Colonic mucosa (tissue), 4 donors: Measurements from ENCODE around the gene POLDIP2. TPM values are rescaled to one million over a fixed set of nuclear protein-coding genes. Genes with fewer than 3 reads are reported as not detected.

Source experiments
- DNase-seq: peaks from one replicate; pipeline ENCODE4 v3.0.0-alpha.2; 2020
- H3K27ac ChIP-seq: fragments of 200-600 bp; one replicate; pipeline ENCODE4 v1.8.0; 2021
- H3K27me3 ChIP-seq: fragments of 200-600 bp; one replicate; pipeline ENCODE4 v1.8.0; 2021
- H3K36me3 ChIP-seq: fragments of 200-600 bp; one replicate; pipeline ENCODE4 v1.8.0; 2021
- H3K4me1 ChIP-seq: fragments of 200-600 bp; one replicate; pipeline ENCODE4 v1.8.0; 2021; ENCODE audit warnings: mild to moderate bottlenecking
- H3K4me3 ChIP-seq: fragments of 200-600 bp; one replicate; pipeline ENCODE4 v1.8.0; 2021
- H3K9ac ChIP-seq, 2 donors: one replicate each; pipeline ENCODE4 v1.7.0; 2013; ENCODE audit warnings: control low read depth in 2 of 2, low read depth in 2 of 2, low read length in 2 of 2
- H3K9me3 ChIP-seq: fragments of 200-600 bp; one replicate; pipeline ENCODE4 v1.8.0; 2021
- intact Hi-C: fragments of 100-400 bp; cut with DNase I; formaldehyde crosslinking; loops from one replicate; pipeline ENCODE4 v1.14.1; 2022
- total RNA-seq, 2 donors: library from RNA; stranded (reverse); fragmentation: NEBNext Ultra II Directional in 1 of 2; extraction: Animal tissue kit (Norgen Biotek cat#: 25700) in 1 of 2; gene quantifications; one replicate each; pipeline ENCODE4 v1.2.1, GENCODE V29; 2021
- TF ChIP-seq, protein P1 (sequence below): fragments of 200-600 bp; IDR thresholded peaks from one replicate; pipeline ENCODE4 v1.8.0; 2022; ENCODE audit warnings: antibody characterized with exemption, mild to moderate bottlenecking
- donor health status: healthy.
- donor health status: DM: no; HTN: no; CAD: no.
- donor health status: DM: no; HTN: no; CAD: no.

POLDIP2 gene
- total RNA-seq, 2 donors from 2014 or later, result 80.3 to 132 TPM

DNA sequence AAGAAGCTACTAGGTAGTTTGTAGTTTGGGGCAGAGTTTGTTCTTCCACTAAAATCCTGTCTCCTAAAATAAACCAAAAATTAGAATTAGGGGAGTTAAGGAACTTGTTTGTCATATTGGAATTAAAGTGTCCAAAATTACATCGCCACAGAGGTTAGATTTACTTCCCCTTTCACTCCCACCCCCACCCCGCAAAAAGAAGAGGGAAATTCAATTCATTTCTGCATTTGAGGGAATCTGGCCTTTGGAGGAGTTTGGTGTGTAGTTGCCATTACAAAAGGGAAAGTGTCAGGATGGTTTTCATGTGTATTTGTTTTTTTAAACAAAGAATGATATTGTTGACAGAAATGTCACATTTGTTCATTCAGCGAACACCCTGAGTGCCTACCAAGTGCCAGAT, 32.5 kb downstream of the POLDIP2 start:
- Histone ChIP-seq H3K4me1 (no peaks in the 10 kb centered on the region), H3K9me3 (no peaks in the 10 kb centered on the region), H3K4me3 (no peak overlapping the region), H3K27ac (no peak overlapping the region), H3K9ac (no peak overlapping the region), H3K27me3 (no peaks in the 10 kb centered on the region), H3K36me3 (no peaks in the 10 kb centered on the region)
- TF ChIP-seq, protein P1, sequence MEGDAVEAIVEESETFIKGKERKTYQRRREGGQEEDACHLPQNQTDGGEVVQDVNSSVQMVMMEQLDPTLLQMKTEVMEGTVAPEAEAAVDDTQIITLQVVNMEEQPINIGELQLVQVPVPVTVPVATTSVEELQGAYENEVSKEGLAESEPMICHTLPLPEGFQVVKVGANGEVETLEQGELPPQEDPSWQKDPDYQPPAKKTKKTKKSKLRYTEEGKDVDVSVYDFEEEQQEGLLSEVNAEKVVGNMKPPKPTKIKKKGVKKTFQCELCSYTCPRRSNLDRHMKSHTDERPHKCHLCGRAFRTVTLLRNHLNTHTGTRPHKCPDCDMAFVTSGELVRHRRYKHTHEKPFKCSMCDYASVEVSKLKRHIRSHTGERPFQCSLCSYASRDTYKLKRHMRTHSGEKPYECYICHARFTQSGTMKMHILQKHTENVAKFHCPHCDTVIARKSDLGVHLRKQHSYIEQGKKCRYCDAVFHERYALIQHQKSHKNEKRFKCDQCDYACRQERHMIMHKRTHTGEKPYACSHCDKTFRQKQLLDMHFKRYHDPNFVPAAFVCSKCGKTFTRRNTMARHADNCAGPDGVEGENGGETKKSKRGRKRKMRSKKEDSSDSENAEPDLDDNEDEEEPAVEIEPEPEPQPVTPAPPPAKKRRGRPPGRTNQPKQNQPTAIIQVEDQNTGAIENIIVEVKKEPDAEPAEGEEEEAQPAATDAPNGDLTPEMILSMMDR, result no peak
- intact Hi-C loops, result no loop called here
- no peak for DNase-seq

DNA sequence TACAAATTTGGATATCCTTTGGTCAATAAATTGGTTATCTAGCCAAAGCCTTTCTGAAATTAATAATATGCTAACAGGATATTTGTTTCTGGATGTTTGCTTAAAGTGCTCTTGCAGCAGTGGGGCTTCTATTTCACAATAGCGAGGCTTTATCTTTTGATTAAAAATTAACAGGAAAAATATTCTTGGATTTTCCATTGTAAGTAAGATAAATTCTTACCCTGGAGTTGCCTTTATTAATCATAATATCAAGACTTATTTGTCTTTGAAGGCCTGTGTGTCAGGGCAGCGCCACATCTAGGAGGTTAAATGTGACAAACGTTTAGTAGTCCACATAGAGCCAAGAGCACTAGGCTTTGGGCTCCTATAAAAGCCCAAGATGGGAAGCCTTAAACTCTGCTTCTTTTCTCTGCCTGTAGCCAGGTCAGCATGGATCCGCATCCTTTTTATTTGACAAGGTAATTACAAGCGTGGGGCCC, 33.0 kb downstream of the POLDIP2 start:
- no peak overlapping the region for H3K27ac ChIP-seq
- H3K4me3 ChIP-seq, result no peak overlapping the region
- H3K27me3 ChIP-seq, result no peaks in the 10 kb centered on the region
- TF ChIP-seq, protein P1, result no peak
- H3K9ac ChIP-seq, result no peak overlapping the region
- no peaks in the 10 kb centered on the region for H3K9me3 ChIP-seq
- no peaks in the 10 kb centered on the region for H3K4me1 ChIP-seq
- H3K36me3 ChIP-seq, result no peaks in the 10 kb centered on the region
- intact Hi-C loops, result no loop called here
- DNase-seq, result no peak

DNA sequence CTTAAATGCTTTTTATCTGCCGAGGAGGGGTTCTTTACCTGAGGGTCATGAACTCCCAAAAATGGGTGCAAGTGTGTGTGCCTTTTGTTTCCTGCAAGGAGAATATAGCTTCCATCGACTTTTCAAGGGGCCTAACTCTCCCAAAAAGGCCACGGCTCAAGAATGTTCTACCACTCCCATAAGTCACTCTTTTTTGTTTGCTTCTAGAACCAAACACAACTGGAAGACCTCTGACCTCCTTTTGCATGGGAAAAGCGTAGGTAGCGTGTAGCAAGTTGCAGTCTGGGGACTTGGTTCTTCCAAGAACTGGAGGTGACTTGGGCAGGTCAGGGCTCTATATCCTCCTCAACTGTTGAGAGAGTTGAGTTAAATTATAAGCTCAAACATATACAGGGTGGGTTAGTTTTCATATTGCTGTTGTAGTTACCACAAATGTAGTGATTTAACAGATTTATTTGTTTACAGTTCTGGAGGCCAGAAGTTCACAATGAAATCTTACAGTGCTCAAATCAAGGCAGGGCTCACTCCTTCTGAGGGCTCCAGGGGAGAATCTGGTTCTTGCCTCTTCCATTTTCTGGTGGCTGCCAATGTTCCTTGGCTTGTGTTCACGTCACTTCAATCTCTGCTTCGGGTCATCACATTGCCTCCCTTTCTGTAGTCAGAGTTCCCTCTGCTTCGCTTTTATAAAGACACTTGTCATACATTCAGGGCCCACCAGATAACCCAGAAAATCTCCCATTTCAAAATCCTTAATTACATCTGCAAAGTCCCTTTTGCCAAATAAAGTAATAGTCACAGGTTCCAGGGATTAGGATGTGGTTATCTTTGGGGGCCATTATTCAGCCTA, 36.9 kb downstream of the POLDIP2 start:
- intact Hi-C loops, result no loop called here

DNA sequence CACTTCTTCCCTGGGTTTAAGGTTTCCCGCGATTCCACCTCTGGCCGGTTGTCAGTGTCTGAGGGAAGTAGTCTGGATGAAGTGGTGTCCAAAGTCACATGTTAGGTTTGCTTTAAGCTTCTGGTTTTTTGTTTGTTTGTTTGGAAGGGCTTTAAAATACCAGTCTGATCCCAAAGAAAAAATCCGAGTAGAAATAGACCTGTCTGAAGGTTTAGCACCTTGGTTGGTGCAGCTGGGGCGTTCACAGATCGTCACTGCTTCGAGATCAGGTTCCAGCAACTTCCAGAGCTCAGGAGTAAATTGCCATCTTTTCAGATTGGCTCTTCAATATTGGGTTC, 37.8 kb downstream of the POLDIP2 start:
- peak overlapping the region; percentile 63 for H3K4me3 ChIP-seq
- no peaks in the 10 kb centered on the region for H3K4me1 ChIP-seq
- peak overlapping the region; percentile 34 for H3K27ac ChIP-seq
- TF ChIP-seq, protein P1, result no peak
- H3K9ac ChIP-seq, result peak overlapping the region; percentile 65 to 89
- no peaks in the 10 kb centered on the region for H3K27me3 ChIP-seq
- H3K9me3 ChIP-seq, result no peaks in the 10 kb centered on the region
- intact Hi-C loops, result no loop called here
- H3K36me3 ChIP-seq, result no peaks in the 10 kb centered on the region
- DNase-seq, result no peak

More for the DNA sequence above, 36.9 kb downstream of the POLDIP2 start:
- Histone ChIP-seq H3K4me1 (no peaks in the 10 kb centered on the region), H3K9me3 (no peaks in the 10 kb centered on the region), H3K36me3 (no peaks in the 10 kb centered on the region), H3K4me3 (peak overlapping the region; percentile 63), H3K9ac (no peak overlapping the region), H3K27ac (no peak overlapping the region), H3K27me3 (no peaks in the 10 kb centered on the region)
- no peak for DNase-seq
- TF ChIP-seq, protein P1, result no peak

DNA sequence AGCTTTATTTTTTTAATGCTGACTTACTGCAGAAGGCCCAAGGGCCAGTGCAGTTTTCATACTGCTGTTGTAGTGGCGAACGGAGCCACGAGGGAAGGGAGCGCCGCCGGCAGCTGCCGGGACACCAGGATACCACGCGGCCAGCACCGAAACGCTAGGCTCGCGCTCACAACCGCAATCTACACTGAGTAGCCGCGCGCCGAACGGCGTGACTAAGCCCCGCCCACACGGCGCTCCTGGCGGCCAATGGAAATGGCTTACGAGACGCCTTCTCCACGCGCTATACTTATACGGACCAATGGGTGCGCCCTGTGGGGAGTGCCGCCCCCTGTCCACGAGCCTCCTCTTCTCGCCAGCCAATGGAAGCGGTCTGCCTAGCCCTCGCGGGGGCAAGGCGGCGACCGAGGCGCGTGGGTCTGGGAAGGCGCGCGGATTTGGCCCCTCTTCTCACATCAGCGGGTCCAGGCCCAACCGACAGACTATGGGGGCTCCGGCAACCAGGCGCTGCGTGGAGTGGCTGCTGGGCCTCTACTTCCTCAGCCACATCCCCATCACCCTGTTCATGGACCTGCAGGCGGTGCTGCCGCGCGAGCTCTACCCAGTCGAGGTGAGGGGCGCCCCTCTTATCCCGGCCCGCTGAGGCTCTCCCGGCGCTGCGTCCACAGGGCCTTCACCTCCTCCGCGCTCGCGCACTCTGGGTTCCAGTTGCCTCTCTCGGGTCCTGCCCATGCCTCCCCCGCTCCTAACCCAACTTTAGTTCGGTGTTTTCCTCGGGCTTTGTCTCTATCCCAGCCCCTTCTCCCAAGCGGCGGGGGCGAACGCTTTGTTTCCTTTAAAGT, 38.3 kb downstream of the POLDIP2 start, which contains the start of gene TMEM97:
Gene TMEM97 (plus strand): TSS at position 442 of the 839 bp plus-strand sequence. CDS start 40 bp downstream, at position 482.
- no peaks in the 10 kb centered on the region for H3K36me3 ChIP-seq
- peak within 1 kb of the TSS; percentile 65 to 89 for H3K9ac ChIP-seq
- peak within 1 kb of the TSS; percentile 34 for H3K27ac ChIP-seq
- intact Hi-C loops, result no loop called here
- no peaks in the 10 kb centered on the region for H3K9me3 ChIP-seq
- DNase-seq, result peak; percentile 98
- no peaks in the 10 kb centered on the region for H3K27me3 ChIP-seq
- H3K4me3 ChIP-seq, result peak within 1 kb of the TSS; percentile 63
- H3K4me1 ChIP-seq, result no peaks in the 10 kb centered on the region
- TF ChIP-seq, protein P1, result no peak
